ENCODE data around the gene SV2B.

SV2B gene

GRCh38 chr15:91171334-91171733, 71.3 kb downstream of the SV2B start:
- no peak overlapping the region for H3K4me2 ChIP-seq
- H4K20me1 ChIP-seq (ENCODE audit: insufficient read depth), result no peaks in the 10 kb centered on the region
- H3K27ac ChIP-seq, result no peak overlapping the region
- TF ChIP-seq CTCF (conservative IDR thresholded peaks at IDR 0.05; ENCODE audit: low read depth, low read length), result no peak
- H3K4me1 ChIP-seq (ENCODE audit: low read depth, poor library complexity, severe bottlenecking), result no peaks in the 10 kb centered on the region
- H3K36me3 ChIP-seq (ENCODE audit: insufficient read depth), result no peaks in the 10 kb centered on the region
- H3K79me2 ChIP-seq (ENCODE audit: insufficient read depth, low read depth), result no peaks in the 10 kb centered on the region
- no peaks in the 10 kb centered on the region for H3K27me3 ChIP-seq (ENCODE audit: insufficient read depth, low read depth)
- H3K9ac ChIP-seq, result no peak overlapping the region
- no peak overlapping the region for H3K4me3 ChIP-seq (IDR thresholded peaks at IDR 0.05; ENCODE audit: insufficient read depth, low read depth, low read length)
- H2AFZ ChIP-seq (ENCODE audit: low read depth), result no peak overlapping the region

- Histone ChIP-seq H3K27me3 (ENCODE audit: insufficient read depth, low read depth) (no peaks in the 10 kb centered on the region), H3K27ac (no peak overlapping the region), H3K36me3 (ENCODE audit: insufficient read depth) (no peaks in the 10 kb centered on the region), H3K4me1 (ENCODE audit: low read depth, poor library complexity, severe bottlenecking) (no peaks in the 10 kb centered on the region), H2AFZ (ENCODE audit: low read depth) (no peak overlapping the region), H3K4me2 (no peak overlapping the region), H4K20me1 (ENCODE audit: insufficient read depth) (no peaks in the 10 kb centered on the region), H3K9ac (no peak overlapping the region), H3K79me2 (ENCODE audit: insufficient read depth, low read depth) (no peaks in the 10 kb centered on the region), H3K4me3 (IDR thresholded peaks at IDR 0.05; ENCODE audit: insufficient read depth, low read depth, low read length) (no peak overlapping the region)
- TF ChIP-seq CTCF (conservative IDR thresholded peaks at IDR 0.05; ENCODE audit: low read depth, low read length), result no peak
These were observed 82.0 kb downstream of the SV2B start for GRCh38 chr15:91182101-91182500.

GRCh38 chr15:91183596-91183995, 83.5 kb downstream of the SV2B start:
- Histone ChIP-seq H3K27me3 (ENCODE audit: insufficient read depth, low read depth) (no peaks in the 10 kb centered on the region), H2AFZ (ENCODE audit: low read depth) (no peak overlapping the region), H3K27ac (no peak overlapping the region), H3K4me3 (IDR thresholded peaks at IDR 0.05; ENCODE audit: insufficient read depth, low read depth, low read length) (no peak overlapping the region), H3K9ac (no peak overlapping the region), H3K4me2 (no peak overlapping the region), H3K36me3 (ENCODE audit: insufficient read depth) (no peaks in the 10 kb centered on the region), H3K79me2 (ENCODE audit: insufficient read depth, low read depth) (no peaks in the 10 kb centered on the region), H4K20me1 (ENCODE audit: insufficient read depth) (no peaks in the 10 kb centered on the region), H3K4me1 (ENCODE audit: low read depth, poor library complexity, severe bottlenecking) (no peaks in the 10 kb centered on the region)
- no peak for TF ChIP-seq CTCF (conservative IDR thresholded peaks at IDR 0.05; ENCODE audit: low read depth, low read length)

GRCh38 chr15:91184441-91184840, 84.4 kb downstream of the SV2B start:
- H2AFZ ChIP-seq (ENCODE audit: low read depth), result no peak overlapping the region
- H3K9ac ChIP-seq, result no peak overlapping the region
- no peaks in the 10 kb centered on the region for H3K27me3 ChIP-seq (ENCODE audit: insufficient read depth, low read depth)
- H4K20me1 ChIP-seq (ENCODE audit: insufficient read depth), result no peaks in the 10 kb centered on the region
- no peak overlapping the region for H3K4me3 ChIP-seq (IDR thresholded peaks at IDR 0.05; ENCODE audit: insufficient read depth, low read depth, low read length)
- no peaks in the 10 kb centered on the region for H3K79me2 ChIP-seq (ENCODE audit: insufficient read depth, low read depth)
- no peak overlapping the region for H3K4me2 ChIP-seq
- no peak overlapping the region for H3K27ac ChIP-seq
- no peaks in the 10 kb centered on the region for H3K36me3 ChIP-seq (ENCODE audit: insufficient read depth)
- TF ChIP-seq CTCF (conservative IDR thresholded peaks at IDR 0.05; ENCODE audit: low read depth, low read length), result no peak
- no peaks in the 10 kb centered on the region for H3K4me1 ChIP-seq (ENCODE audit: low read depth, poor library complexity, severe bottlenecking)
